Skeletal muscle tissue (tissue), 4 donors: ENCODE data around the gene PLTP. TPM values are rescaled to one million over a fixed set of nuclear protein-coding genes. Genes with fewer than 3 reads are reported as not detected.

ENCODE experiments used
- H3K27ac ChIP-seq: one replicate; pipeline ENCODE4 v1.7.0; 2013; ENCODE audit warnings: mild to moderate bottlenecking, low read depth, low read length, inconsistent platforms
- H3K27me3 ChIP-seq, 3 donors: one replicate each; pipeline ENCODE4 v1.7.0; 2013; ENCODE audit warnings: low read length in 3 of 3; ENCODE audit not compliant: control insufficient read depth in 3 of 3, insufficient read depth in 3 of 3
- H3K36me3 ChIP-seq, 3 donors: one replicate each; pipeline ENCODE4 v1.7.0; 2013; ENCODE audit warnings: low read length in 3 of 3; ENCODE audit not compliant: control insufficient read depth in 3 of 3, insufficient read depth in 3 of 3
- H3K4me1 ChIP-seq, 3 donors: one replicate each; pipeline ENCODE4 v1.7.0; 2013; ENCODE audit warnings: low read length in 3 of 3, mild to moderate bottlenecking in 3 of 3; ENCODE audit not compliant: control insufficient read depth in 3 of 3, insufficient read depth in 3 of 3
- H3K4me3 ChIP-seq, 3 donors: one replicate each; pipeline ENCODE4 v1.7.0; 2013; ENCODE audit warnings: low read length in 3 of 3
- H3K9ac ChIP-seq, 3 donors: one replicate each; pipeline ENCODE4 v1.7.0; 2013; ENCODE audit warnings: low read length in 3 of 3, mild to moderate bottlenecking in 3 of 3, moderate library complexity in 2 of 3, low read depth in 1 of 3
- H3K9me3 ChIP-seq, 3 donors: one replicate each; pipeline ENCODE4 v1.7.0; 2013; ENCODE audit warnings: low read length in 3 of 3; ENCODE audit not compliant: control insufficient read depth in 3 of 3
- total RNA-seq: library from RNA; depleted of rRNA; stranded (reverse); fragments of >200 nt; gene quantifications from one replicate; pipeline ENCODE4 v1.2.3, GENCODE V29; 2014
- donor health status: Osteomylitis.

The PLTP gene
- total RNA-seq, 1 donor from 2014 or later = 38.1 TPM

DNA sequence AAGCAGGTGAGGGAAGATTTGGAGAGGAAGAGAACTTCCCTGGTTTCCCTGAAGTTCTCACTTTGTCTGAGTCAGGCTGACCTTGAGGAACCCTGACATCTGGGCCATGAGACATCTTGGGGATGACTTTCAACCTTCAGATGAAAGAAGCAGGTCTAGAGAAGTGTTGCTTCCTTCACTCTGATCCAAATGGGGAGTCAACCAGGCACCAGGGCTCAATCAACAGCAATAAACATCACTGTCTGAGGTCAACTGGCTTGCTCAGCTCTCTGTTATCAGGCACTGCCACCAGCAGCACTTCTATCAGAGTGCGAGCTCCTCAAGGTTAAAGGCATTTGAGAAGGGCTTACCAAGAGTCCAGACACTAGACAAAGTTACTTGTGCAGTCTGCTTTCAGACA, 61.0 kb downstream of the PLTP start:
- no peak overlapping the region for H3K27ac ChIP-seq

DNA sequence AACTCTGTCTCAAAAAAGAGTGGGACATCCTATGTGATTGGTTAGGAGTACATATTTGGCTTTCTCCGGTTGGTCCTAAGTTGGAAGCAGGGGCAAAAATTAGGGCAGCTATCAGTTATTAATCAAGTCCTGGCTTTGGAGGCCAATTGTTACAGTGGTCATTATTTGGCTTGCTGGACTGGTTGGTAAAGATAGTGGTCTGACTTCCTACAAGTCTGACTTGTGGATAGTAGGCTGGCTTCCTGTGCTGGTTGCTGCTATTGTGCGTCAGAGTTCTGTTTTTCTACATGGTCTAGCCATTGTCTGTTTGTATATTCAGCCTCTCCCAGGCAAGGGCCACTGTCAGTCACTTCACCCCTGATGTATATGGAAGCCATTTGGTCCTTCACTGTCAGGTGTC, 61.7 kb downstream of the PLTP start:
- Histone ChIP-seq H3K27ac (no peak overlapping the region), H3K4me1 (peaks cover 8 to 18% (median 11%) of the 10 kb centered on the region in 3 donors), H3K36me3 (peaks cover 36 to 52% (median 42%) of the 10 kb centered on the region in 3 donors), H3K9ac (no peak overlapping the region), H3K9me3 (no peaks in the 10 kb centered on the region), H3K27me3 (no peaks in the 10 kb centered on the region), H3K4me3 (no peak overlapping the region)

More for the DNA sequence above, 61.0 kb downstream of the PLTP start:
- Histone ChIP-seq H3K36me3 (peaks cover 32 to 49% (median 36%) of the 10 kb centered on the region in 3 donors), H3K9me3 (no peaks in the 10 kb centered on the region), H3K27me3 (no peaks in the 10 kb centered on the region), H3K4me1 (peaks cover 13 to 17% (median 15%) of the 10 kb centered on the region in 3 donors), H3K4me3 (no peak overlapping the region), H3K9ac (no peak overlapping the region)

DNA sequence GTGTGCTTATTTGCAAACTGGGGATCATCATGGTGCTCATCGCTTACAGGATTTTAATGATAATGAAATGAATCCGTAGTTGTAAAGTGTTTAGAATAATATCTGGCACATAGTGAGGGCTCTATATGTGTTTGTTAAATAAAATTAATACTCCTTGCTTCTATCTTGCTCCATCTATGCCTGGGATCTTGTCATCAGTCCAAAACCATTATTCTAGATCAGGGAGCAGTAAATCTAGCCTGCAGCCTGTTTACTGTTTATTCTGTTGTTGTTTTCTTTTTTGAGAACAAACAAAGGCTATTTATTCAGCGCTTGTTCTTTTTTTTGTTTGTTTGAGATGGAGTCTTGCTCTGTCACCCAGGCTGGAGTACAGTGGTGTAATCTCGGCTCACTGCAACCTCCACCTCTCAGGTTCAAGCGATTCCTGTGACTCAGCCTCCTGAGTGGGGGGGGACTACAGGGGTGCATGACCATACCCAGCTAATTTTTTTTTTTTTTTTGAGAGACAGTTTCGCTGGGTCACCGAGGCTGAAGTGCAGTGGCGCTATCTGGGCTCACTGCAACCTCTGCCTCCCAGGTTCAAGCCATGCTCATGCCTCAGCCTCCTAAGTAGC, 62.9 kb downstream of the PLTP start:
- Histone ChIP-seq H3K4me3 (no peak overlapping the region), H3K27ac (no peak overlapping the region), H3K27me3 (no peaks in the 10 kb centered on the region), H3K4me1 (peaks cover under 1 to 12% (median 7%) of the 10 kb centered on the region in 3 donors), H3K9ac (no peak overlapping the region), H3K9me3 (no peaks in the 10 kb centered on the region), H3K36me3 (peaks cover 39 to 54% (median 40%) of the 10 kb centered on the region in 3 donors)

Other genes with a start within 250 kb of the PLTP start
- not detected for gene WFDC11, start 241.9 kb downstream of the PLTP start, total RNA-seq
- gene WFDC13, start 210.1 kb downstream of the PLTP start, total RNA-seq = not detected
- gene WFDC10B, start 207.1 kb downstream of the PLTP start, total RNA-seq = not detected
- not detected for gene SPINT4, start 189.8 kb downstream of the PLTP start, total RNA-seq
- not detected for gene WFDC3, start 120.3 kb downstream of the PLTP start, total RNA-seq
- gene DNTTIP1, start 120.2 kb downstream of the PLTP start, total RNA-seq = 18.3 TPM
- 10.4 TPM for gene UBE2C, start 99.5 kb downstream of the PLTP start, total RNA-seq
- 2,844 TPM for gene TNNC2, start 84.8 kb downstream of the PLTP start, total RNA-seq
- gene SNX21, start 78.4 kb downstream of the PLTP start, total RNA-seq = 26.6 TPM
- gene ACOT8, start 54.8 kb downstream of the PLTP start, total RNA-seq = 27.1 TPM
- 7.8 TPM for gene ZSWIM3, start 54.5 kb downstream of the PLTP start, total RNA-seq
- gene ZSWIM1, start 30.9 kb downstream of the PLTP start, total RNA-seq = 3.1 TPM
- 2.6 TPM for gene SPATA25, start 24.5 kb downstream of the PLTP start, total RNA-seq
- 13.0 TPM for gene NEURL2, start 20.9 kb downstream of the PLTP start, total RNA-seq
- gene CTSA, start 20.8 kb downstream of the PLTP start, total RNA-seq = 23.0 TPM
- gene PCIF1, start 22.5 kb upstream of the PLTP start, total RNA-seq = 7.3 TPM
- gene ZNF335, start 60.0 kb upstream of the PLTP start, total RNA-seq = 6.3 TPM
- 0.52 TPM for gene MMP9, start 96.8 kb upstream of the PLTP start, total RNA-seq
- gene SLC12A5, start 117.1 kb upstream of the PLTP start, total RNA-seq = not detected
- gene NCOA5, start 177.8 kb upstream of the PLTP start, total RNA-seq = 10.4 TPM
- gene CD40, start 206.2 kb upstream of the PLTP start, total RNA-seq = 3.7 TPM